GM12872 (cell line): Measurements from ENCODE around the gene ADAM10.

ENCODE experiments used
- TF ChIP-seq, protein P1 (sequence below): IDR thresholded peaks from 3 replicates; pipeline ENCODE4 v1.5.1; 2011; ENCODE audit warnings: low read depth, mild to moderate bottlenecking, low read length, moderate library complexity; ENCODE audit not compliant: insufficient read depth

ADAM10 gene

DNA sequence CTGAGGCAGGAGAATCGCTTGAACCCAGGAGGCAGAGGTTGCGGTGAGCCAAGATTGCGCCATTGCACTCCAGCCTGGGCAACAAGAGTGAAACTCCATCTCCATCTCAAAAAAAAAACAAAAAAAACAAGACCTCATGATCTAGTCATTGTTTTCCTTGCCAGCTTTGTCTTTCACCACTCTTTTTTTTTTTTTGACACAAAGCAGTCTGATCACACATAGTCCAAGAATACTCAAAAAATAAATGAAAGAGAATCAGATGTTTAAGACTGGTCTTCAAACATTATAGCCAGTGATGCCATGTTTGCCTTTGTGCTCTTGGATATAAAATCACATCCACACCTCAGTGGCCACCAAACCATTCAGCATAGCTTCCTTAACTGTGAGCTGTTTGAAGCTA lies 5.8 kb upstream of the ADAM10 start:
- TF ChIP-seq, protein P1, sequence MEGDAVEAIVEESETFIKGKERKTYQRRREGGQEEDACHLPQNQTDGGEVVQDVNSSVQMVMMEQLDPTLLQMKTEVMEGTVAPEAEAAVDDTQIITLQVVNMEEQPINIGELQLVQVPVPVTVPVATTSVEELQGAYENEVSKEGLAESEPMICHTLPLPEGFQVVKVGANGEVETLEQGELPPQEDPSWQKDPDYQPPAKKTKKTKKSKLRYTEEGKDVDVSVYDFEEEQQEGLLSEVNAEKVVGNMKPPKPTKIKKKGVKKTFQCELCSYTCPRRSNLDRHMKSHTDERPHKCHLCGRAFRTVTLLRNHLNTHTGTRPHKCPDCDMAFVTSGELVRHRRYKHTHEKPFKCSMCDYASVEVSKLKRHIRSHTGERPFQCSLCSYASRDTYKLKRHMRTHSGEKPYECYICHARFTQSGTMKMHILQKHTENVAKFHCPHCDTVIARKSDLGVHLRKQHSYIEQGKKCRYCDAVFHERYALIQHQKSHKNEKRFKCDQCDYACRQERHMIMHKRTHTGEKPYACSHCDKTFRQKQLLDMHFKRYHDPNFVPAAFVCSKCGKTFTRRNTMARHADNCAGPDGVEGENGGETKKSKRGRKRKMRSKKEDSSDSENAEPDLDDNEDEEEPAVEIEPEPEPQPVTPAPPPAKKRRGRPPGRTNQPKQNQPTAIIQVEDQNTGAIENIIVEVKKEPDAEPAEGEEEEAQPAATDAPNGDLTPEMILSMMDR = no peak

DNA sequence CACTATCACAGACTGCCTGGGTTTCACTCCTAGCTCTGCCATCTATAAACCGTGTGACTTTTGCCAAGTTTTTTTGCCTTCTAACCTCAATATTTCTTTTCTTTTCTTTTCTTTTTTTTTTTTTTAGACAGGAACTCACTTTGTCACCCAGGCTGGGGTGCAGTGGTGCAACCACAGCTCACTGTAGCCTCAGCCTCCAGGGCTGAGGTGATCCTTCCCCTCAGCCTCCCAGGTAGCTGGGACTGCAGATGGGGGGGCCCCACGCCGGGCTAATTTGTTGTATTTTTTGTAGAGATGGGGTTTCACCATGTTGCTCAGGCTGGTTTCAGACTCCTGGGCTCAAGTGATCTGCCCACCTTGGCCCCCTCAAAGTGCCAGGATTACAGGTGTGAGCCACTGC lies 3.2 kb upstream of the ADAM10 start:
- TF ChIP-seq, protein P1 = no peak

DNA sequence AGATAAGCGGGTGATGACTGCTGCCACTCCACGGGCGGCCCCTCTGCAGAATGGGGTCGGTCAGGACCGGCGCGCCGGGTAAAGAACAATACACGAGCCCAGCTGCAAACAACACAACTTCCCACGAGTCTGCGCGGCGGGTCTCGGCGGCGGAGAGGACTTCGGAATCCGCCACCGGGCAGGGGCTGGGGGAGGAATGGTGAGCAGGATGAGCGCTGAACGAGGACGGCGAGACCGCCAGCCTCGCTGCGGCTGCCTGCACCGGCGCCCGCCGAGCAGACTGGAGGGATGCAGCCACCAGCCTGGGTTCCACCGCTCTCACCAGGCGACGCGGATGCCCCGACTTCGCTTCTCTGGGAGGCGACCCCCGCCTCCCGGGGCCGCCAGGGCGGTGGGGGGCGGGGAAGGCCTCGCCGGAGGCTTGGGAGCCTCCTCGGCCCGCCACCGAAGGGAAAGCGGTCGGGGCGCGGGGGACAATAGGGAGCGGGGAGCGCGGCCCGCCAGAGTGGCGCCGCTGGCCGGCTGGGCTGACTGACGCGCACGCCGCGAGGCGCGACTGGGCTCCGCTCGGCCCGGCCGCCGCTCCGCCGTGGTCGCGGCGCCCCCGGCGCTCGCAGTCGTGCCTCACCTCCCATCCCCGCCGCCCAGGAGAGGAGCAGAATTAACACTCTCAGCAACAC lies 515 bp downstream of the ADAM10 start:
- TF ChIP-seq, protein P1 = no peak

DNA sequence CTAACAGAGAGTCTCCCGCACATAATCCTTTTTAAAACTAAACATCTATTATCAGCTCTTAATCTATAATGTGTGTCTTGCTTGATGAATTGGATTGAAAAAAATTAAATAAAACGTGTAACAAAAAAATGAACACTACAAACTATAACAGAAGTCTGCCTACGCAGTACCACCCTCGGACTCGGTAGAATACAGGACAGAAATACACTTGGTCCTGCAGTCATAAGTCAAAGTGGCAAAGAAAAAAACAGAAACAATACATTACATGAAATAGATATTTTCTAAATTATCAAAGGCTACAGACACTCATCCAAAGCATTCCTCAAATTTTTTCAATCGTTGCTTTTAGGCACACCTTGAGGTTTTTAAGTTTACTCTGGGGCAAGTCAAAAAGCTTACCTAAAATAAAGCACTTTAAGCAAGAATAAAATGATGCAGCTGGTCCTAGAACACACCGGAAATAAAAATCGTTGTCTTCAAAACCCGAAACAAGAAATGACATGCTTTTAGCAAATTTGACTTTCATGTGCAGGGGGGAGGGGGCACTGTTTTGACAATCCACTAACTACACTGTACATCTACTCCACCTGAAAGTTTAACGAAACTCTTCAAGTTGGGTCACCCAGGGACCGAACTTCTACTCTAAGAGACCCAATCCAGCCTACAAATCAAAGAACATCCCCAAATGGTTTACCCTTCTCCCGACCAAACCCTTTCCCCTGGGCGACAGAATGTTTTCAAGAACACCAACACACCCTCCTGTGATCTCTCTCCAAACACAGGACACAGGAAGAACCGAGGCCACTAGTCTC lies 1.3 kb downstream of the ADAM10 start:
- TF ChIP-seq, protein P1 = no peak

DNA sequence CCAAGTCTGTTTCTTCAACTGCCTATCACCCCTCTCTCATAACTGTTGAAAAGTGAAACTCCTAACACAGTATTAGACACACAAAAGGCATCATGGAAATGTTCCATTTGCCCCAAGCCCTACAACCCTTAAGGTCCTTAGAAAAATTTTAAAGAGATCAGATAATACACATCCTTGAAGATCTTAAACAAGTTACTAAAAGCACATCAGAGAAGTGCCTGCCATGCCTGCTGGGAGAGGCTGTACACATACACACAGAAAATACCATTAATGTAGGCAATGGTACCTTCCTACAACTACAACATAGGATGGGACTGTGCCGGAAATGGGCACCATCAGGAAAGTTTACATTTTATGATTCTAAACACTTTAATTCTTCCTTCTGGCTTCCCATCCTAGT lies 3.3 kb downstream of the ADAM10 start:
- TF ChIP-seq, protein P1 = no peak

DNA sequence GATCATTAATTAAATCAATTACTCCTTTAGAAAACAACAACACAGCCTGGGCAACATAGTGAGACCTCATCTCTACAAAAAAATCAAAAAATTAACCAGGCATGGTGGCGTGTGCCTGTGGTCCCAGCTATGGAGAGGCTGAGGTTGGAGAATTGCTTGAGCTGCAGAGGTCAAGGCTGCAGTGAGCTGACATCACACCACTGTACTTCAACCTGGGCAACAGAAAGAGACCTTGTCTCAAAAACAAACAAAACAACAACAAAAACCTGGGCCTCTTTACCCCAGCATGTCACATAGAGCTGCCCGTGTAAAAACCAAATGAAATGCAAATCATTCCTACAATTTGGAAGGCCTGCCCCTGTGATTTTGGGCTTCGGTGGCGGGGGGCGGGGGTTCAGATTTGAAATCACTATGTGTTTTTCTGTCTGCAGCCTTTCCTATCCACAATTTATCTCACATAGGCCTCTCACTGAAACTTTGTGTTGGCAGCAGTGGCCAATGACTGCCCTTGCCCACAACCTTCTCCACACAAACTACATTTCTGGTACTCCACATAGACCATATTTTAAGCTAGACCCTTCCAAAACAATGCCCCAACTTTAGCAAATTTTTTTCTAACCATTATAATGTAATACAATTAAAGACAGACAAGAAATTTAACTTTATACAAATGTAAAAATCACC lies 6.5 kb downstream of the ADAM10 start:
- TF ChIP-seq, protein P1 = no peak
